Fibroblast of lung (primary cell): ENCODE measurements around the gene TOGARAM2. TPM values are rescaled to one million over a fixed set of nuclear protein-coding genes. Genes with fewer than 3 reads are reported as not detected.

ENCODE experiments used
- DNase-seq, 2 donors: peaks; one replicate each; pipeline versions ENCODE4 v3.0.0 to v3.0.0-alpha.2; 2010; ENCODE audit warnings: low read depth in 2 of 2
- H2AFZ ChIP-seq: 2 replicates; pipeline ENCODE4 v1.5.1; 2012; ENCODE audit warnings: low read length, control low read depth, inconsistent platforms
- H3K27ac ChIP-seq: 2 replicates; pipeline ENCODE4 v1.5.1; 2011; ENCODE audit warnings: low read length, control low read depth; ENCODE audit not compliant: insufficient read depth
- H3K27me3 ChIP-seq: 2 replicates; pipeline ENCODE4 v1.5.1; 2011; ENCODE audit warnings: mild to moderate bottlenecking, low read length; ENCODE audit not compliant: control insufficient read depth, insufficient read depth
- H3K36me3 ChIP-seq: 2 replicates; pipeline ENCODE4 v1.5.1; 2011; ENCODE audit warnings: low read length; ENCODE audit not compliant: control insufficient read depth, insufficient read depth
- H3K4me1 ChIP-seq: 2 replicates; pipeline ENCODE4 v1.5.1; 2011; ENCODE audit warnings: low read length; ENCODE audit not compliant: control insufficient read depth, insufficient read depth; ENCODE audit errors: extremely low read depth
- H3K4me2 ChIP-seq: 2 replicates; pipeline ENCODE4 v1.5.1; 2011; ENCODE audit warnings: low read length, control low read depth; ENCODE audit not compliant: insufficient read depth; ENCODE audit errors: extremely low read depth
- H3K4me3 ChIP-seq, 4 experiments: fragments of 200-600 bp in 1 of 4; sonication (generic) in 1 of 4; replicated peaks in 1 of 4; 2 replicates each; pipeline ENCODE4 v1.5.1; 2011 to 2016; ENCODE audit warnings: low read length in 4 of 4, low read depth in 3 of 4, mild to moderate bottlenecking in 3 of 4, control low read depth in 2 of 4, inconsistent platforms in 1 of 4, mixed read lengths in 1 of 4; ENCODE audit not compliant: insufficient read depth in 1 of 4; ENCODE audit errors: control extremely low read depth in 1 of 4
- H3K79me2 ChIP-seq: 2 replicates; pipeline ENCODE4 v1.5.1; 2012; ENCODE audit warnings: mild to moderate bottlenecking, low read length, inconsistent platforms; ENCODE audit not compliant: control insufficient read depth, insufficient read depth
- H3K9ac ChIP-seq: 2 replicates; pipeline ENCODE4 v1.5.1; 2011; ENCODE audit warnings: mild to moderate bottlenecking, low read length, control low read depth; ENCODE audit not compliant: insufficient read depth
- H3K9me3 ChIP-seq: 2 replicates; pipeline ENCODE4 v1.5.1; 2012; ENCODE audit warnings: low read depth, low read length; ENCODE audit not compliant: control insufficient read depth, insufficient read depth
- H4K20me1 ChIP-seq: 2 replicates; pipeline ENCODE4 v1.5.1; 2011; ENCODE audit warnings: low read length; ENCODE audit not compliant: control insufficient read depth, insufficient read depth; ENCODE audit errors: extremely low read depth
- CTCF ChIP-seq, 2 donors: IDR thresholded peaks in 1 of 2; conservative IDR thresholded peaks in 1 of 2; 1 replicate in 1 of 2; 2 replicates in 1 of 2; pipeline ENCODE4 v1.5.1; 2011 to 2012; ENCODE audit warnings: low read length in 2 of 2, control low read depth in 1 of 2, inconsistent platforms in 1 of 2, low read depth in 1 of 2, mild to moderate bottlenecking in 1 of 2
- EZH2 ChIP-seq: IDR thresholded peaks from 2 replicates; pipeline ENCODE4 v1.5.1; 2012; ENCODE audit warnings: low read length, control low read depth, mild to moderate bottlenecking; ENCODE audit errors: missing control alignments
- polyA plus RNA-seq, 2 donors: library from polyadenylated mRNA; depleted of rRNA in 1 of 2; stranded (reverse) in 1 of 2; unstranded in 1 of 2; fragments of >200 nt; gene quantifications; 2 replicates each; pipeline ENCODE4 v1.2.1, GENCODE V29; 2011 to 2012; ENCODE audit warnings: missing spikeins in 1 of 2
- total RNA-seq: library from RNA; depleted of rRNA; stranded (reverse); fragments of >200 nt; gene quantifications from 2 replicates; pipeline ENCODE4 v1.2.1, GENCODE V29; 2014

The TOGARAM2 gene
- total and polyA plus RNA-seq, 2 donors (not counting 1 experiment from before 2014, with no cell fraction given), result 0.15 to 0.33 TPM

- Histone ChIP-seq H3K4me3 (no peak overlapping the region), H3K9ac (no peak overlapping the region)
Observed at GRCh38 chr2:28991460-28991859, 10.4 kb downstream of the TOGARAM2 start.

GRCh38 chr2:28993206-28993960 lies 12.3 kb downstream of the TOGARAM2 start:
- Histone ChIP-seq H2AFZ (no peak overlapping the region), H3K4me1 (peaks cover 2% of the 10 kb centered on the region), H3K4me2 (no peak overlapping the region), H3K36me3 (no peaks in the 10 kb centered on the region), H3K27me3 (peaks cover 3% of the 10 kb centered on the region), H3K79me2 (no peaks in the 10 kb centered on the region), H3K9me3 (no peaks in the 10 kb centered on the region), H3K9ac (no peak overlapping the region), H4K20me1 (no peaks in the 10 kb centered on the region), H3K27ac (no peak overlapping the region), H3K4me3 (no peak overlapping the region)
- DNase-seq, result no peak
- no peak for TF ChIP-seq CTCF (conservative IDR thresholded peaks at IDR 0.05 in 1 of 2, IDR thresholded peaks at IDR 0.05 in 1 of 2; ENCODE audit: low read depth in 1 of 2, low read length in 2 of 2)
- no peak for TF ChIP-seq EZH2

More at GRCh38 chr2:28991460-28991859, 10.4 kb downstream of the TOGARAM2 start:
- Histone ChIP-seq H3K27me3 (peaks cover 3% of the 10 kb centered on the region), H3K4me1 (peaks cover 2% of the 10 kb centered on the region), H3K27ac (no peak overlapping the region), H3K9me3 (no peaks in the 10 kb centered on the region), H4K20me1 (no peaks in the 10 kb centered on the region), H2AFZ (no peak overlapping the region), H3K4me2 (no peak overlapping the region), H3K79me2 (no peaks in the 10 kb centered on the region), H3K36me3 (no peaks in the 10 kb centered on the region)
- peak in 1 of 2 donors; percentile 23 for DNase-seq
- TF ChIP-seq EZH2 (no peak), CTCF (conservative IDR thresholded peaks at IDR 0.05 in 1 of 2, IDR thresholded peaks at IDR 0.05 in 1 of 2; ENCODE audit: low read depth in 1 of 2, low read length in 2 of 2) (no peak)

GRCh38 chr2:28994074-28994473 lies 13.0 kb downstream of the TOGARAM2 start:
- no peak for DNase-seq
- Histone ChIP-seq H3K9me3 (no peaks in the 10 kb centered on the region), H3K4me2 (no peak overlapping the region), H3K27me3 (no peaks in the 10 kb centered on the region), H3K4me1 (peaks cover 2% of the 10 kb centered on the region), H3K36me3 (no peaks in the 10 kb centered on the region), H2AFZ (no peak overlapping the region), H3K27ac (no peak overlapping the region), H3K9ac (no peak overlapping the region), H3K79me2 (no peaks in the 10 kb centered on the region), H4K20me1 (no peaks in the 10 kb centered on the region), H3K4me3 (no peak overlapping the region)
- no peak for TF ChIP-seq EZH2
- no peak for TF ChIP-seq CTCF (conservative IDR thresholded peaks at IDR 0.05 in 1 of 2, IDR thresholded peaks at IDR 0.05 in 1 of 2; ENCODE audit: low read depth in 1 of 2, low read length in 2 of 2)
